Skeletal muscle tissue (tissue), 4 donors: ENCODE data around the gene RALGAPB. TPM values are rescaled to one million over a fixed set of nuclear protein-coding genes. Genes with fewer than 3 reads are reported as not detected.
"Not testable (repeated sequence)": the region's sequence is repeated elsewhere in the genome, so short reads cannot be mapped to it uniquely, and the experiment has no call there.

Experiments used
- H3K27ac ChIP-seq: one replicate; pipeline ENCODE4 v1.7.0; 2013; ENCODE audit warnings: mild to moderate bottlenecking, low read depth, low read length, inconsistent platforms
- H3K27me3 ChIP-seq, 3 donors: one replicate each; pipeline ENCODE4 v1.7.0; 2013; ENCODE audit warnings: low read length in 3 of 3; ENCODE audit not compliant: control insufficient read depth in 3 of 3, insufficient read depth in 3 of 3
- H3K36me3 ChIP-seq, 3 donors: one replicate each; pipeline ENCODE4 v1.7.0; 2013; ENCODE audit warnings: low read length in 3 of 3; ENCODE audit not compliant: control insufficient read depth in 3 of 3, insufficient read depth in 3 of 3
- H3K4me1 ChIP-seq, 3 donors: one replicate each; pipeline ENCODE4 v1.7.0; 2013; ENCODE audit warnings: low read length in 3 of 3, mild to moderate bottlenecking in 3 of 3; ENCODE audit not compliant: control insufficient read depth in 3 of 3, insufficient read depth in 3 of 3
- H3K4me3 ChIP-seq, 3 donors: one replicate each; pipeline ENCODE4 v1.7.0; 2013; ENCODE audit warnings: low read length in 3 of 3
- H3K9ac ChIP-seq, 3 donors: one replicate each; pipeline ENCODE4 v1.7.0; 2013; ENCODE audit warnings: low read length in 3 of 3, mild to moderate bottlenecking in 3 of 3, moderate library complexity in 2 of 3, low read depth in 1 of 3
- H3K9me3 ChIP-seq, 3 donors: one replicate each; pipeline ENCODE4 v1.7.0; 2013; ENCODE audit warnings: low read length in 3 of 3; ENCODE audit not compliant: control insufficient read depth in 3 of 3
- total RNA-seq: library from RNA; depleted of rRNA; stranded (reverse); fragments of >200 nt; gene quantifications from one replicate; pipeline ENCODE4 v1.2.3, GENCODE V29; 2014
- donor health status: Osteomylitis.

Gene RALGAPB
- total RNA-seq, 1 donor from 2014 or later, result 23.0 TPM

GRCh38 chr20:38432870-38433269 lies 39.8 kb upstream of the RALGAPB start:
- not testable (repeated sequence) for H3K27me3 ChIP-seq, H3K4me3 ChIP-seq, H3K27ac ChIP-seq, H3K9me3 ChIP-seq, H3K9ac ChIP-seq
- Histone ChIP-seq H3K36me3 (peaks cover 42 to 48% (median 44%) of the 10 kb centered on the region in 3 donors), H3K4me1 (peaks cover 14 to 21% (median 17%) of the 10 kb centered on the region in 3 donors)

- Histone ChIP-seq H3K9ac (peak overlapping the region in 2 of 3 donors; percentile 81 to 88), H3K9me3 (no peaks in the 10 kb centered on the region), H3K4me1 (peaks cover 14 to 21% (median 17%) of the 10 kb centered on the region in 3 donors), H3K27me3 (no peaks in the 10 kb centered on the region), H3K4me3 (peak overlapping the region; percentile 24 to 90 (median 86)), H3K36me3 (peaks cover 37 to 43% (median 38%) of the 10 kb centered on the region in 3 donors), H3K27ac (no peak overlapping the region)
These were observed 39.2 kb upstream of the RALGAPB start for GRCh38 chr20:38433304-38433972.

GRCh38 chr20:38434301-38434741 lies 38.3 kb upstream of the RALGAPB start:
- H3K4me3 ChIP-seq, result peak overlapping the region; percentile 78 to 90 (median 86)
- H3K4me1 ChIP-seq, result peaks cover 14 to 21% (median 17%) of the 10 kb centered on the region in 3 donors
- no peaks in the 10 kb centered on the region for H3K9me3 ChIP-seq
- H3K27me3 ChIP-seq, result no peaks in the 10 kb centered on the region
- H3K36me3 ChIP-seq, result peaks cover 28 to 34% (median 29%) of the 10 kb centered on the region in 3 donors
- peak overlapping the region; percentile 79 to 88 (median 81) for H3K9ac ChIP-seq
- H3K27ac ChIP-seq, result peak overlapping the region; percentile 77

- H3K9me3 ChIP-seq, result no peaks in the 10 kb centered on the region
- peak within 1 kb of the TSS; percentile 78 to 90 (median 86) for H3K4me3 ChIP-seq
- H3K9ac ChIP-seq, result peak within 1 kb of the TSS; percentile 79 to 88 (median 81)
- peak within 1 kb of the TSS; percentile 77 for H3K27ac ChIP-seq
- peaks cover 22 to 29% (median 25%) of the 10 kb centered on the region in 3 donors for H3K36me3 ChIP-seq
- no peaks in the 10 kb centered on the region for H3K27me3 ChIP-seq
- H3K4me1 ChIP-seq, result peaks cover 14 to 21% (median 17%) of the 10 kb centered on the region in 3 donors
These were observed 37.7 kb upstream of the RALGAPB start, which contains the start of gene SNHG17 for GRCh38 chr20:38434770-38435554. Gene SNHG17, minus strand, starts transcription at chr20:38435328.

GRCh38 chr20:38435555-38435939 lies 37.1 kb upstream of the RALGAPB start:
- Histone ChIP-seq H3K9me3 (no peaks in the 10 kb centered on the region), H3K4me1 (peaks cover 14 to 21% (median 17%) of the 10 kb centered on the region in 3 donors), H3K27ac (no peak overlapping the region), H3K27me3 (peaks cover 0 to under 1% (median 0%) of the 10 kb centered on the region in 3 donors), H3K36me3 (peaks cover 21 to 28% (median 25%) of the 10 kb centered on the region in 3 donors), H3K9ac (no peak overlapping the region), H3K4me3 (peak overlapping the region in 2 of 3 donors; percentile 78 to 86)

- Histone ChIP-seq H3K9me3 (no peaks in the 10 kb centered on the region), H3K27ac (no peak overlapping the region), H3K27me3 (peaks cover 0 to 3% (median 0%) of the 10 kb centered on the region in 3 donors), H3K36me3 (peaks cover 5 to 8% (median 7%) of the 10 kb centered on the region in 3 donors), H3K4me1 (peaks cover 14 to 17% (median 14%) of the 10 kb centered on the region in 3 donors), H3K4me3 (no peak overlapping the region), H3K9ac (no peak overlapping the region)
These were observed 34.8 kb upstream of the RALGAPB start for GRCh38 chr20:38437796-38438195.

GRCh38 chr20:38441110-38441509 lies 31.5 kb upstream of the RALGAPB start:
- not testable (repeated sequence) for H3K9me3 ChIP-seq, H3K27me3 ChIP-seq, H3K27ac ChIP-seq

GRCh38 chr20:38441916-38442315 lies 30.7 kb upstream of the RALGAPB start:
- Histone ChIP-seq H3K36me3 (no peaks in the 10 kb centered on the region), H3K9me3 (no peaks in the 10 kb centered on the region), H3K27me3 (peaks cover 0 to 3% (median 0%) of the 10 kb centered on the region in 3 donors), H3K4me1 (peaks cover under 1 to 6% (median 5%) of the 10 kb centered on the region in 3 donors), H3K27ac (no peak overlapping the region), H3K9ac (no peak overlapping the region), H3K4me3 (no peak overlapping the region)

More at GRCh38 chr20:38441110-38441509, 31.5 kb upstream of the RALGAPB start:
- not testable (repeated sequence) for H3K4me1 ChIP-seq, H3K9ac ChIP-seq, H3K4me3 ChIP-seq, H3K36me3 ChIP-seq

- Histone ChIP-seq H3K9me3 (no peaks in the 10 kb centered on the region), H3K9ac (no peak overlapping the region), H3K4me1 (peaks cover 10 to 19% (median 11%) of the 10 kb centered on the region in 3 donors), H3K27me3 (peaks cover 0 to 3% (median 0%) of the 10 kb centered on the region in 3 donors), H3K4me3 (no peak overlapping the region), H3K36me3 (peaks cover 17 to 19% (median 17%) of the 10 kb centered on the region in 3 donors), H3K27ac (no peak overlapping the region)
These were observed 27.3 kb upstream of the RALGAPB start for GRCh38 chr20:38445381-38445796.
